ENCODE data around the gene PDGFRA. TPM values are rescaled to one million over a fixed set of nuclear protein-coding genes. Genes with fewer than 3 reads are reported as not detected.

Gene PDGFRA
- total RNA-seq, 1 experiment from 2014 or later = 6.8 TPM

GRCh38 chr4:54186371-54186770, 42.7 kb upstream of the PDGFRA start:
- Histone ChIP-seq H2BK5ac (ENCODE audit: insufficient read length, low read length) (no peak overlapping the region), H3K56ac (ENCODE audit: insufficient read length, low read depth, low read length) (no peak overlapping the region), H2BK20ac (ENCODE audit: low read depth, low read length, poor library complexity, severe bottlenecking) (no peak overlapping the region), H3K4me1 (ENCODE audit: insufficient read depth, low read length) (no peaks in the 10 kb centered on the region), H2AFZ (ENCODE audit: low read length) (no peak overlapping the region), H3K9ac (ENCODE audit: extremely low read depth, insufficient read length, low read length) (no peak overlapping the region), H4K8ac (replicated peaks; ENCODE audit: insufficient read length, low read depth, low read length) (no peak overlapping the region), H3T11ph (ENCODE audit: low read length) (no peak overlapping the region), H4K91ac (ENCODE audit: insufficient read length, low read depth, low read length) (no peak overlapping the region), H3K14ac (ENCODE audit: insufficient read depth, low read length) (no peak overlapping the region), H3K27ac (ENCODE audit: insufficient read length, low read depth, low read length) (no peak overlapping the region), H3K4ac (ENCODE audit: low read depth, low read length) (no peak overlapping the region), H3K27me3 (ENCODE audit: insufficient read depth, low read length) (no peaks in the 10 kb centered on the region), H2BK12ac (ENCODE audit: insufficient read length, low read depth, low read length) (no peak overlapping the region), H3K79me2 (ENCODE audit: insufficient read depth, low read length) (no peaks in the 10 kb centered on the region), H3K9me3 (ENCODE audit: control insufficient read depth, low read depth, low read length) (no peaks in the 10 kb centered on the region), H3K79me1 (ENCODE audit: insufficient read depth, low read depth, low read length, poor library complexity, severe bottlenecking) (no peaks in the 10 kb centered on the region), H2BK120ac (ENCODE audit: low read depth, low read length, poor library complexity, severe bottlenecking) (no peak overlapping the region), H4K20me1 (ENCODE audit: control insufficient read depth, insufficient read depth, insufficient read length) (no peaks in the 10 kb centered on the region), H3K4me2 (ENCODE audit: insufficient read depth, insufficient read length, low read length) (no peak overlapping the region), H2BK15ac (ENCODE audit: low read depth, low read length) (no peak overlapping the region), H2AK5ac (ENCODE audit: insufficient read length, low read length) (no peak overlapping the region), H3K18ac (ENCODE audit: insufficient read length, low read depth, low read length) (no peak overlapping the region), H3K23ac (ENCODE audit: insufficient read length, low read depth, low read length) (no peak overlapping the region), H3K23me2 (ENCODE audit: insufficient read length, low read depth, low read length, poor library complexity, severe bottlenecking) (no peaks in the 10 kb centered on the region), H4K5ac (ENCODE audit: insufficient read length, low read depth, low read length) (no peak overlapping the region)
- no peak for DNase-seq
- Mint-ChIP-seq H3K9me3 (no peaks in the 10 kb centered on the region; a peak in 1 of 5 replicates), H3K27me3 (ENCODE audit: low read depth) (no peaks in the 10 kb centered on the region; the same call in 1 of the 2 replicates), H3K27ac (no peak overlapping the region), H3K4me1 (no peaks in the 10 kb centered on the region), H3K4me3 (no peak overlapping the region), H3K36me3 (ENCODE audit: insufficient read depth in 1 of 3, low read depth in 3 of 3) (no peaks in the 10 kb centered on the region)
- TF ChIP-seq CTCF (conservative IDR thresholded peaks at IDR 0.05) = no peak
- WGBS (ENCODE audit: extremely low coverage, insufficient read length, low lambda C conversion rate) = no CpG with 5 or more reads among the region's 6 CpGs
